Natural killer cell (primary cell): Measurements from ENCODE around the gene PPAN. TPM values are rescaled to one million over a fixed set of nuclear protein-coding genes. Genes with fewer than 3 reads are reported as not detected.

ENCODE experiments used
- ATAC-seq, 3 donors: fragments of 150-1000 bp in 2 of 3; fragments of 200-7000 bp in 1 of 3; cut with Tn5 transposase; 1 replicate in 1 of 3; 2 replicates in 2 of 3; pipeline ENCODE4 v1.10.0; 2021; ENCODE audit warnings: mild to moderate bottlenecking in 2 of 3, moderate library complexity in 2 of 3
- DNase-seq, 2 donors: peaks; one replicate each; pipeline versions ENCODE4 v3.0.0 to v3.0.0-alpha.2; 2013 to 2021; ENCODE audit warnings: mixed read lengths in 1 of 2
- H3K27ac ChIP-seq: one replicate; pipeline ENCODE4 v1.5.1; 2013; ENCODE audit warnings: mild to moderate bottlenecking, low read length
- H3K27me3 ChIP-seq: one replicate; pipeline ENCODE4 v1.6.1; 2013; ENCODE audit warnings: low read length; ENCODE audit not compliant: control insufficient read depth, insufficient read depth
- H3K36me3 ChIP-seq: one replicate; pipeline ENCODE4 v1.6.1; 2013; ENCODE audit warnings: low read length; ENCODE audit not compliant: control insufficient read depth, insufficient read depth
- H3K4me1 ChIP-seq: one replicate; pipeline ENCODE4 v1.6.1; 2013; ENCODE audit warnings: low read length; ENCODE audit not compliant: control insufficient read depth, insufficient read depth
- H3K4me3 ChIP-seq: one replicate; pipeline ENCODE4 v1.5.1; 2013; ENCODE audit warnings: low read length
- H3K9me3 ChIP-seq: one replicate; pipeline ENCODE4 v1.6.1; 2013; ENCODE audit warnings: low read length; ENCODE audit not compliant: control insufficient read depth, insufficient read depth
- H3K27ac Mint-ChIP-seq, 2 donors: one replicate each; pipeline ENCODE4 v1.8.0; 2022; ENCODE audit warnings: mild to moderate bottlenecking in 2 of 2, mixed read lengths in 2 of 2, moderate library complexity in 1 of 2
- H3K27me3 Mint-ChIP-seq, 2 donors: one replicate each; pipeline ENCODE4 v1.8.0; 2022; ENCODE audit warnings: low read depth in 2 of 2, mixed read lengths in 2 of 2
- H3K36me3 Mint-ChIP-seq: one replicate; pipeline ENCODE4 v1.8.0; 2022; ENCODE audit warnings: mixed read lengths
- H3K4me1 Mint-ChIP-seq, 2 donors: one replicate each; pipeline ENCODE4 v1.8.0; 2022; ENCODE audit warnings: mixed read lengths in 2 of 2
- H3K4me3 Mint-ChIP-seq: one replicate; pipeline ENCODE4 v1.8.0; 2022; ENCODE audit warnings: mild to moderate bottlenecking, moderate library complexity, mixed read lengths
- H3K9me3 Mint-ChIP-seq, 2 donors: one replicate each; pipeline ENCODE4 v1.8.0; 2022; ENCODE audit warnings: mixed read lengths in 2 of 2
- CTCF ChIP-seq: fragments of 200-600 bp; IDR thresholded peaks from one replicate; pipeline ENCODE4 v1.8.0; 2022; ENCODE audit warnings: antibody characterized with exemption
- WGBS: methylation state at CpG from one replicate; pipeline ENCODE4 v1.1.7; 2013; ENCODE audit warnings: missing lambda C conversion rate; ENCODE audit not compliant: insufficient coverage; 5-methylcytosine and 5-hydroxymethylcytosine counted together
- intact Hi-C: fragments of 100-400 bp; cut with micrococcal nuclease; formaldehyde crosslinking; loops from one replicate; pipeline ENCODE4 v1.14.2; 2022
- total RNA-seq, 4 donors: library from RNA; stranded (reverse); fragments of 120-200 nt in 1 of 4; gene quantifications; one replicate each; pipeline versions ENCODE4 v1.2.3 to v1.2.4, GENCODE V29; 2013 to 2022

The PPAN gene, protein sequence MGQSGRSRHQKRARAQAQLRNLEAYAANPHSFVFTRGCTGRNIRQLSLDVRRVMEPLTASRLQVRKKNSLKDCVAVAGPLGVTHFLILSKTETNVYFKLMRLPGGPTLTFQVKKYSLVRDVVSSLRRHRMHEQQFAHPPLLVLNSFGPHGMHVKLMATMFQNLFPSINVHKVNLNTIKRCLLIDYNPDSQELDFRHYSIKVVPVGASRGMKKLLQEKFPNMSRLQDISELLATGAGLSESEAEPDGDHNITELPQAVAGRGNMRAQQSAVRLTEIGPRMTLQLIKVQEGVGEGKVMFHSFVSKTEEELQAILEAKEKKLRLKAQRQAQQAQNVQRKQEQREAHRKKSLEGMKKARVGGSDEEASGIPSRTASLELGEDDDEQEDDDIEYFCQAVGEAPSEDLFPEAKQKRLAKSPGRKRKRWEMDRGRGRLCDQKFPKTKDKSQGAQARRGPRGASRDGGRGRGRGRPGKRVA
- total RNA-seq: 10 to 100 TPM; 60.0 to 72.2 (median 69.2) TPM
- 34.5 TPM for total RNA-seq (2013)

- 1% methylated on average over 71 of the region's 71 CpGs for WGBS
Observed at GRCh38 chr19:10106100-10106936, at the start of gene PPAN. Gene PPAN, plus strand, starts transcription at chr19:10106362. Its CDS starts 33 bp downstream, at chr19:10106395.

DNA sequence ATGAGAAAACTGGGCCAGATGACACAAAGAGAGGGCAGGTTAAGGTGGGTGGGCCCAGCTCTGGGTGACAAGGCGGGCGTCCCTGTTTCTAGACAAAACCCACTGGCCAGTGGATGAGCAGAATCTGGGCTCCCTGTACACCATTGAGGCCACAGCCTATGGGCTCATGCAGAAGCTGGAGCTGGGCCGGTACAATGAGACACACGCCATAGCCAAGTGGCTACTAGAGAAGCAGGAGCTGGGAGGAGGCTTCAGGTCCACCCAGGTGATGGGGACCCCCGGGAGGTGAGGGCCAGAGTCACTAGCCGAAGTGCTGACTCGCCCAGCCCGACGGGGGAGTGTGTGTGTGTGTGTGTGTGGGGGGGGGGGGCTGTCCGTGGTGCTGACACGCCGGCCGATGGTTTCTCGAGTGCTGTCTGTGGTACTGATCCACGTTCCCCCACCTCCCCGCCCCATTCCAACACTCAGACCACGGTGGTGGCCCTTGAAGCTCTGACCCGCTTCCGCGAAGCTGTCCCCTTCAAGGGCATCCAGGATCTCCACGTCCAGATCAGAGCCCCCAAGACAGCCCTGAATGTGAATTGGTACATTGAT, 44.3 kb upstream of the PPAN start:
- intact Hi-C loops: no loop called here
- no peaks in the 10 kb centered on the region for H3K4me1 ChIP-seq
- H3K27ac Mint-ChIP-seq: no peak overlapping the region

More at GRCh38 chr19:10106100-10106936, at the start of gene PPAN:
- Histone ChIP-seq H3K27me3 (no peaks in the 10 kb centered on the region), H3K36me3 (peaks cover 41% of the 10 kb centered on the region), H3K27ac (peak within 1 kb of the TSS; percentile 100), H3K4me1 (peaks cover 86% of the 10 kb centered on the region), H3K9me3 (no peaks in the 10 kb centered on the region), H3K4me3 (peak within 1 kb of the TSS; percentile 37)
- Mint-ChIP-seq H3K36me3 (no peaks in the 10 kb centered on the region), H3K27me3 (no peaks in the 10 kb centered on the region), H3K9me3 (no peaks in the 10 kb centered on the region), H3K4me1 (peaks cover 51 to 70% of the 10 kb centered on the region in 2 donors), H3K4me3 (peak within 1 kb of the TSS; percentile 88), H3K27ac (peak within 1 kb of the TSS; percentile 94 to 99)
- TF ChIP-seq CTCF: no peak
- intact Hi-C loops: loop anchor here (10.0 kb wide), 1 partner anchor 688 kb away; no protein-coding TSS in a partner anchor
- ATAC-seq (peak; percentile 47 to 79 (median 58)), DNase-seq (peak; percentile 94 to 100)

GRCh38 chr19:10068205-10068604, 38.0 kb upstream of the PPAN start:
- Mint-ChIP-seq H3K4me3 (no peak overlapping the region), H3K27me3 (peaks cover 0 to 12% of the 10 kb centered on the region in 2 donors), H3K9me3 (no peaks in the 10 kb centered on the region), H3K4me1 (peaks cover 0 to 9% of the 10 kb centered on the region in 2 donors), H3K27ac (peak overlapping the region in 1 of 2 donors; percentile 14), H3K36me3 (no peaks in the 10 kb centered on the region)
- 57% methylated on average over 4 of the region's 4 CpGs for WGBS
- H3K9me3 ChIP-seq: peaks cover under 1% of the 10 kb centered on the region
- H3K4me3 ChIP-seq: no peak overlapping the region
- H3K27ac ChIP-seq: no peak overlapping the region
- H3K27me3 ChIP-seq: peaks cover 2% of the 10 kb centered on the region
- no peak for TF ChIP-seq CTCF
- peaks cover 6% of the 10 kb centered on the region for H3K4me1 ChIP-seq
- ATAC-seq: peak in 2 of 3 donors; percentile 36 to 42
- intact Hi-C loops: no loop called here
- H3K36me3 ChIP-seq: no peaks in the 10 kb centered on the region
- DNase-seq: no peak

More for the DNA sequence above, 44.3 kb upstream of the PPAN start:
- peaks cover 0 to 12% of the 10 kb centered on the region in 2 donors for H3K27me3 Mint-ChIP-seq
- no peaks in the 10 kb centered on the region for H3K9me3 ChIP-seq
- ATAC-seq (peak in 2 of 3 donors; percentile 17 to 38), DNase-seq (peak in 1 of 2 donors; percentile 16)
- peaks cover 6% of the 10 kb centered on the region for H3K27me3 ChIP-seq
- H3K4me3 ChIP-seq: no peak overlapping the region
- no peaks in the 10 kb centered on the region for H3K36me3 ChIP-seq
- WGBS: 30% methylated on average over 16 of the region's 21 CpGs
- no peaks in the 10 kb centered on the region for H3K4me1 Mint-ChIP-seq
- H3K36me3 Mint-ChIP-seq: no peaks in the 10 kb centered on the region
- H3K9me3 Mint-ChIP-seq: no peaks in the 10 kb centered on the region
- TF ChIP-seq CTCF: no peak
- no peak overlapping the region for H3K27ac ChIP-seq
- no peak overlapping the region for H3K4me3 Mint-ChIP-seq
